DOHH2 (cell line): Measurements from ENCODE around the gene FGG.

Experiments
- H3F3A ChIP-seq: fragments of 200-600 bp; sonication (generic), shearing (Covaris generic); 2 replicates; pipeline ENCODE4 v1.6.0; 2016; ENCODE audit warnings: antibody characterized with exemption, mild to moderate bottlenecking; ENCODE audit not compliant: control insufficient read depth, insufficient read depth
- H3K27ac ChIP-seq: fragments of 200-600 bp; sonication (generic); 2 replicates; pipeline ENCODE4 v1.5.1; 2014; ENCODE audit warnings: low read depth, mild to moderate bottlenecking, low read length, moderate library complexity
- H3K27me3 ChIP-seq: fragments of 200-600 bp; sonication (generic); 2 replicates; pipeline ENCODE4 v1.6.1; 2014; ENCODE audit warnings: mild to moderate bottlenecking, low read length, mixed read lengths; ENCODE audit not compliant: control insufficient read depth
- H3K36me3 ChIP-seq: fragments of 200-600 bp; sonication (generic); 2 replicates; pipeline ENCODE4 v1.6.1; 2014; ENCODE audit warnings: mild to moderate bottlenecking, low read length, moderate library complexity, mixed read lengths; ENCODE audit not compliant: control insufficient read depth
- H3K4me1 ChIP-seq: fragments of 200-600 bp; sonication (generic); 2 replicates; pipeline ENCODE4 v1.6.1; 2014; ENCODE audit warnings: mild to moderate bottlenecking, low read length, mixed read lengths; ENCODE audit not compliant: control insufficient read depth
- H3K4me2 ChIP-seq: fragments of 200-600 bp; sonication (generic); 2 replicates; pipeline ENCODE4 v1.6.0; 2014; ENCODE audit warnings: mild to moderate bottlenecking, low read length, moderate library complexity
- H3K4me3 ChIP-seq: fragments of 200-600 bp; sonication (generic); 2 replicates; pipeline ENCODE4 v1.5.1; 2014; ENCODE audit warnings: mild to moderate bottlenecking, low read length, mixed read lengths
- H3K79me2 ChIP-seq: fragments of 200-600 bp; sonication (generic); 2 replicates; pipeline ENCODE4 v1.6.1; 2014; ENCODE audit warnings: mild to moderate bottlenecking, low read length, mixed read lengths; ENCODE audit not compliant: control insufficient read depth
- H3K9me2 ChIP-seq: fragments of 200-600 bp; sonication (generic); replicated peaks from 2 replicates; pipeline ENCODE4 v1.6.1; 2014; ENCODE audit warnings: mild to moderate bottlenecking, low read length, mixed read lengths; ENCODE audit not compliant: control insufficient read depth
- H3K9me3 ChIP-seq: fragments of 200-600 bp; sonication (generic); 2 replicates; pipeline ENCODE4 v1.6.1; 2014; ENCODE audit warnings: antibody characterized with exemption, low read length, mixed read lengths; ENCODE audit not compliant: control insufficient read depth, insufficient read depth
- H4K20me1 ChIP-seq: fragments of 200-600 bp; sonication (generic); 2 replicates; pipeline ENCODE4 v1.6.0; 2014; ENCODE audit warnings: low read depth, mild to moderate bottlenecking, antibody characterized with exemption, low read length, moderate library complexity; ENCODE audit not compliant: control insufficient read depth, insufficient read depth
- CTCF ChIP-seq: fragments of 200-600 bp; sonication (generic); IDR thresholded peaks from one replicate; pipeline ENCODE4 v1.5.1; 2014; ENCODE audit warnings: antibody characterized with exemption, mild to moderate bottlenecking, low read depth, low read length; ENCODE audit not compliant: poor library complexity, severe bottlenecking
- EZH2phosphoT487 ChIP-seq: fragments of 200-600 bp; sonication (generic); IDR thresholded peaks from 2 replicates; pipeline ENCODE4 v1.6.1; 2017; ENCODE audit warnings: borderline replicate concordance, mild to moderate bottlenecking, antibody characterized with exemption, low read length, moderate library complexity, mixed read lengths

Gene FGG

GRCh38 chr4:154618708-154619315 is 6.4 kb upstream of the FGG start:
- H3K4me2 ChIP-seq, result no peak overlapping the region
- H4K20me1 ChIP-seq, result no peaks in the 10 kb centered on the region
- no peak overlapping the region for H3K4me3 ChIP-seq
- TF ChIP-seq EZH2phosphoT487, result no peak
- peak; percentile 67 for TF ChIP-seq CTCF
- no peaks in the 10 kb centered on the region for H3K4me1 ChIP-seq
- 0 out of 2 replicates have a peak, but pooled peaks cover 8% of the 10 kb centered on the region for H3K27me3 ChIP-seq
- no peaks in the 10 kb centered on the region for H3K36me3 ChIP-seq
- no peaks in the 10 kb centered on the region for H3K79me2 ChIP-seq
- no peaks in the 10 kb centered on the region for H3K9me2 ChIP-seq
- no peak overlapping the region for H3K27ac ChIP-seq
- no peaks in the 10 kb centered on the region for H3F3A ChIP-seq
- no peaks in the 10 kb centered on the region for H3K9me3 ChIP-seq

- no peaks in the 10 kb centered on the region for H3K4me1 ChIP-seq
- H3K4me3 ChIP-seq, result no peak overlapping the region
- H3K36me3 ChIP-seq, result no peaks in the 10 kb centered on the region
- no peak overlapping the region for H3K27ac ChIP-seq
- H3K27me3 ChIP-seq, result 0 out of 2 replicates have a peak, but pooled peaks cover 8% of the 10 kb centered on the region
- H3K4me2 ChIP-seq, result no peak overlapping the region
- no peaks in the 10 kb centered on the region for H3K79me2 ChIP-seq
- H3K9me3 ChIP-seq, result no peaks in the 10 kb centered on the region
- no peaks in the 10 kb centered on the region for H3F3A ChIP-seq
- no peaks in the 10 kb centered on the region for H4K20me1 ChIP-seq
- H3K9me2 ChIP-seq, result no peaks in the 10 kb centered on the region
- TF ChIP-seq CTCF, result no peak
- TF ChIP-seq EZH2phosphoT487, result no peak
Measured at GRCh38 chr4:154617820-154618317, 5.4 kb upstream of the FGG start.

GRCh38 chr4:154616731-154617130 is 4.3 kb upstream of the FGG start:
- no peak overlapping the region for H3K4me3 ChIP-seq
- no peak for TF ChIP-seq EZH2phosphoT487
- TF ChIP-seq CTCF, result no peak
- 0 out of 2 replicates have a peak, but pooled peaks cover 11% of the 10 kb centered on the region for H3K27me3 ChIP-seq
- H3K27ac ChIP-seq, result no peak overlapping the region
- H3K4me1 ChIP-seq, result no peaks in the 10 kb centered on the region
- H3F3A ChIP-seq, result no peaks in the 10 kb centered on the region
- no peaks in the 10 kb centered on the region for H3K9me2 ChIP-seq
- no peaks in the 10 kb centered on the region for H3K36me3 ChIP-seq
- no peaks in the 10 kb centered on the region for H4K20me1 ChIP-seq
- no peak overlapping the region for H3K4me2 ChIP-seq
- H3K79me2 ChIP-seq, result no peaks in the 10 kb centered on the region
- H3K9me3 ChIP-seq, result no peaks in the 10 kb centered on the region
